Keratinocyte (primary cell): Measurements from ENCODE around the gene ELFN2. TPM values are rescaled to one million over a fixed set of nuclear protein-coding genes. Genes with fewer than 3 reads are reported as not detected.

Experiments
- DNase-seq: peaks from one replicate; pipeline ENCODE4 v3.0.0-alpha.2; 2011; ENCODE audit warnings: low read depth, missing footprints, low spot score
- FAIRE-seq: peaks from 2 replicates; lab custom pipeline; 2011; peaks lifted over from hg19 to GRCh38; lab: Jason Lieb, UNC
- H2AFZ ChIP-seq: 2 replicates; pipeline ENCODE4 v1.6.0; 2012; ENCODE audit warnings: low read length, control low read depth, inconsistent platforms; ENCODE audit not compliant: control insufficient read depth
- H3K27ac ChIP-seq: 2 replicates; pipeline ENCODE4 v1.5.1; 2011; ENCODE audit warnings: low read length; ENCODE audit not compliant: control insufficient read depth, insufficient read depth
- H3K27me3 ChIP-seq: 3 replicates; pipeline ENCODE4 v1.6.0; 2011; ENCODE audit warnings: low read length; ENCODE audit not compliant: control insufficient read depth, insufficient read depth; ENCODE audit errors: extremely low read depth
- H3K36me3 ChIP-seq, 2 experiments: 2 replicates in 1 of 2; 3 replicates in 1 of 2; pipeline ENCODE4 v1.5.1; 2011; ENCODE audit warnings: low read length in 2 of 2, mild to moderate bottlenecking in 1 of 2; ENCODE audit not compliant: control insufficient read depth in 2 of 2, insufficient read depth in 2 of 2; ENCODE audit errors: extremely low read depth in 1 of 2
- H3K4me1 ChIP-seq: 3 replicates; pipeline ENCODE4 v1.5.1; 2011; ENCODE audit warnings: low read length; ENCODE audit not compliant: control insufficient read depth, insufficient read depth; ENCODE audit errors: extremely low read depth
- H3K4me2 ChIP-seq: 3 replicates; pipeline ENCODE4 v1.6.0; 2011; ENCODE audit warnings: low read depth, low read length; ENCODE audit not compliant: control insufficient read depth, insufficient read depth; ENCODE audit errors: extremely low read depth
- H3K4me3 ChIP-seq, 3 experiments: fragments of 200-600 bp in 1 of 3; sonication (generic) in 1 of 3; 2 replicates in 2 of 3; 3 replicates in 1 of 3; pipeline ENCODE4 v1.5.1; 2011 to 2016; ENCODE audit warnings: low read length in 3 of 3, mild to moderate bottlenecking in 3 of 3, control low read depth in 2 of 3, inconsistent platforms in 1 of 3, low read depth in 1 of 3, mixed read lengths in 1 of 3, mixed run types in 1 of 3, moderate library complexity in 1 of 3; ENCODE audit not compliant: control insufficient read depth in 2 of 3, insufficient read depth in 2 of 3; ENCODE audit errors: extremely low read depth in 1 of 3
- H3K79me2 ChIP-seq: 2 replicates; pipeline ENCODE4 v1.6.0; 2012; ENCODE audit warnings: low read length; ENCODE audit not compliant: control insufficient read depth, insufficient read depth
- H3K9ac ChIP-seq: 3 replicates; pipeline ENCODE4 v1.6.0; 2011; ENCODE audit warnings: low read length; ENCODE audit not compliant: control insufficient read depth, insufficient read depth; ENCODE audit errors: extremely low read depth
- H3K9me1 ChIP-seq: 3 replicates; pipeline ENCODE4 v1.6.0; 2011; ENCODE audit warnings: low read length; ENCODE audit not compliant: control insufficient read depth, insufficient read depth; ENCODE audit errors: extremely low read depth
- H3K9me3 ChIP-seq: 2 replicates; pipeline ENCODE4 v1.5.1; 2012; ENCODE audit warnings: low read depth, low read length; ENCODE audit not compliant: control insufficient read depth
- H4K20me1 ChIP-seq: 3 replicates; pipeline ENCODE4 v1.6.0; 2011; ENCODE audit warnings: low read length; ENCODE audit not compliant: control insufficient read depth, insufficient read depth; ENCODE audit errors: extremely low read depth
- EZH2 ChIP-seq: IDR thresholded peaks from one replicate; pipeline ENCODE4 v1.6.1; 2012; ENCODE audit warnings: inconsistent platforms, mild to moderate bottlenecking, low read length, moderate library complexity
- dilution Hi-C: fragments of 300-500 bp; cut with MboI; formaldehyde crosslinking; loops from one replicate; pipeline ENCODE4 v1.7.0; 2020; ENCODE audit warnings: low sequenced_read_pairs; ENCODE audit not compliant: extremely low pct_ligation_motif_present
- polyA plus RNA-seq, 5 experiments: library from polyadenylated mRNA; depleted of rRNA in 3 of 5; stranded (reverse) in 3 of 5; stranded (forward) in 1 of 5; unstranded in 1 of 5; fragments of >200 nt; gene quantifications; 1 replicate in 1 of 5; 2 replicates in 3 of 5; 3 replicates in 1 of 5; pipeline versions ENCODE4 v1.2.1 to v1.2.3, GENCODE V29; 2011 to 2012; ENCODE audit warnings: missing spikeins in 2 of 5, low read depth in 1 of 5, low replicate concordance in 1 of 5
- TF ChIP-seq, protein P1 (sequence below), 3 experiments: IDR thresholded peaks in 1 of 3; conservative IDR thresholded peaks in 1 of 3; optimal IDR thresholded peaks in 1 of 3; 2 replicates in 2 of 3; 3 replicates in 1 of 3; pipeline versions ENCODE3 to v1.5.1; 2011; ENCODE audit warnings: low read length in 3 of 3, mild to moderate bottlenecking in 3 of 3, moderate library complexity in 2 of 3, control low read depth in 1 of 3, inconsistent platforms in 1 of 3; ENCODE audit not compliant: insufficient read depth in 2 of 3; ENCODE audit errors: extremely low read depth in 1 of 3

The ELFN2 gene
- polyA plus RNA-seq, 1 donor (not counting 4 experiments of a cell fraction or from before 2014, with no cell fraction given) = 0.13 TPM

DNA sequence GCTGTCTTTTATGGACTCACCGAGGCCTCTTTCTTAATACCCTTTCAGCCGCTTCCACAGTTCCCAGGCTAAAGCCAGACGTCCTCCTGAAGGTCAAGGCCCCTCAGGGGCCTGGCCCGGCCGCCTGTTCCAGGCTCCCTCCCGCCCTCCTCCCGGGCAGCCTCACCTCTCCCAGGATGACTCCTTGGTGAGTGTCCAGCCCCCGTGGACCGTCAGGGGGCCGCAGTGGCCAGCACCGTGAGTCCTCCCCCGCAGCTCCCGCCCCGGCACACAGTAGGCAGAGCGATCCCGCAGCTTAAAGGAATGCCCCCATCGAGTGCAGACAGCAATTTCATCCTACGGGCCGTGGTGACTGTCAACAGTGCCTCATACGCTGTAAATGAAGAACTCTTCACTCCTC lies 32.9 kb downstream of the ELFN2 start:
- Histone ChIP-seq H3K9ac (no peak overlapping the region), H3K4me1 (no peaks in the 10 kb centered on the region), H3K79me2 (no peaks in the 10 kb centered on the region), H3K36me3 (no peaks in the 10 kb centered on the region), H3K27me3 (no peaks in the 10 kb centered on the region), H3K27ac (no peak overlapping the region), H3K9me1 (no peaks in the 10 kb centered on the region), H4K20me1 (no peaks in the 10 kb centered on the region), H3K4me3 (no peak overlapping the region), H3K9me3 (no peaks in the 10 kb centered on the region), H2AFZ (no peak overlapping the region), H3K4me2 (no peak overlapping the region)
- DNase-seq (no peak), FAIRE-seq (no peak)
- dilution Hi-C loops = no loop called here
- TF ChIP-seq, protein P1, sequence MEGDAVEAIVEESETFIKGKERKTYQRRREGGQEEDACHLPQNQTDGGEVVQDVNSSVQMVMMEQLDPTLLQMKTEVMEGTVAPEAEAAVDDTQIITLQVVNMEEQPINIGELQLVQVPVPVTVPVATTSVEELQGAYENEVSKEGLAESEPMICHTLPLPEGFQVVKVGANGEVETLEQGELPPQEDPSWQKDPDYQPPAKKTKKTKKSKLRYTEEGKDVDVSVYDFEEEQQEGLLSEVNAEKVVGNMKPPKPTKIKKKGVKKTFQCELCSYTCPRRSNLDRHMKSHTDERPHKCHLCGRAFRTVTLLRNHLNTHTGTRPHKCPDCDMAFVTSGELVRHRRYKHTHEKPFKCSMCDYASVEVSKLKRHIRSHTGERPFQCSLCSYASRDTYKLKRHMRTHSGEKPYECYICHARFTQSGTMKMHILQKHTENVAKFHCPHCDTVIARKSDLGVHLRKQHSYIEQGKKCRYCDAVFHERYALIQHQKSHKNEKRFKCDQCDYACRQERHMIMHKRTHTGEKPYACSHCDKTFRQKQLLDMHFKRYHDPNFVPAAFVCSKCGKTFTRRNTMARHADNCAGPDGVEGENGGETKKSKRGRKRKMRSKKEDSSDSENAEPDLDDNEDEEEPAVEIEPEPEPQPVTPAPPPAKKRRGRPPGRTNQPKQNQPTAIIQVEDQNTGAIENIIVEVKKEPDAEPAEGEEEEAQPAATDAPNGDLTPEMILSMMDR (optimal IDR thresholded peaks at IDR 0.05 in 1 of 3, IDR thresholded peaks at IDR 0.05 in 1 of 3, conservative IDR thresholded peaks at IDR 0.05 in 1 of 3; ENCODE audit: extremely low read depth in 1 of 3, insufficient read depth in 2 of 3, low read length in 3 of 3) = no peak
- no peak for TF ChIP-seq EZH2

DNA sequence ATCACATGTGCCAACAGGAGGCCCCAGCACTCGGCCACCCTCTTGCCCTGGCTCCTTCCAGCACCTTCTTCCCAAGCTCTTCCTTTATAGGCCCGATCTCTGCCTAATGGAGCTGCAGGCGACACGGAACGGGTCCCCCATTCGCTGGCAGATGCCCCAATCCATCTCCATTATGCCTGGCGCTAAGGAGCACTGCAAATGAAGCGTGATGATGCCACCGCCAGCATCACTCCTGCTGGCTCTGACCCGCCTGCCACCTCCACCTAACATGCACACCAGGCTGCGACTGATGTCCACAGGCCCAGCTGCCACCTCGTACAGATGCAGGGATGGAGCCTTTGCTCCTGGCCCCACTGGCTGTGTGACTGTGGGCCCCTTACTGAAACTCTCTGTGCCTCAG lies 33.5 kb downstream of the ELFN2 start:
- FAIRE-seq = no peak

More for the DNA sequence above, 33.5 kb downstream of the ELFN2 start:
- H2AFZ ChIP-seq = no peak overlapping the region
- no peak overlapping the region for H3K9ac ChIP-seq
- H3K36me3 ChIP-seq = no peaks in the 10 kb centered on the region
- no peaks in the 10 kb centered on the region for H3K4me1 ChIP-seq
- H3K9me3 ChIP-seq = no peaks in the 10 kb centered on the region
- no peaks in the 10 kb centered on the region for H3K79me2 ChIP-seq
- no peaks in the 10 kb centered on the region for H3K9me1 ChIP-seq
- TF ChIP-seq, protein P1 (optimal IDR thresholded peaks at IDR 0.05 in 1 of 3, IDR thresholded peaks at IDR 0.05 in 1 of 3, conservative IDR thresholded peaks at IDR 0.05 in 1 of 3; ENCODE audit: extremely low read depth in 1 of 3, insufficient read depth in 2 of 3, low read length in 3 of 3) = no peak
- no peak for TF ChIP-seq EZH2
- dilution Hi-C loops = no loop called here
- no peak overlapping the region for H3K4me2 ChIP-seq
- no peaks in the 10 kb centered on the region for H4K20me1 ChIP-seq
- no peak for DNase-seq
- H3K27me3 ChIP-seq = peaks cover 3% of the 10 kb centered on the region
- no peak overlapping the region for H3K4me3 ChIP-seq
- H3K27ac ChIP-seq = no peak overlapping the region
